Transverse colon (tissue), 4 donors: ENCODE data around the gene LRSAM1. TPM values are rescaled to one million over a fixed set of nuclear protein-coding genes. Genes with fewer than 3 reads are reported as not detected.

Source experiments
- DNase-seq: peaks from one replicate; pipeline ENCODE4 v3.0.0-alpha.2; 2019
- H3K27ac ChIP-seq, 4 donors: fragments of 200-600 bp; sonication (generic); 2 replicates each; pipeline ENCODE4 v1.5.1; 2016 to 2018; ENCODE audit warnings: inconsistent platforms in 4 of 4
- H3K27me3 ChIP-seq: fragments of 200-600 bp; sonication (generic); 2 replicates; pipeline ENCODE4 v1.5.1; 2017; ENCODE audit warnings: inconsistent platforms
- H3K36me3 ChIP-seq, 4 donors: fragments of 200-600 bp; sonication (generic); 2 replicates each; pipeline ENCODE4 v1.5.1; 2017 to 2019; ENCODE audit warnings: inconsistent platforms in 4 of 4
- H3K4me1 ChIP-seq, 4 donors: fragments of 200-600 bp; sonication (generic); 2 replicates each; pipeline ENCODE4 v1.5.1; 2017 to 2020; ENCODE audit warnings: inconsistent platforms in 4 of 4
- H3K4me3 ChIP-seq, 4 donors: fragments of 200-600 bp; sonication (generic); 1 replicate in 1 of 4; 2 replicates in 3 of 4; pipeline versions ENCODE4 v1.5.1 to v1.6.1; 2017 to 2019; ENCODE audit warnings: inconsistent platforms in 4 of 4
- H3K9me3 ChIP-seq, 2 donors: fragments of 200-600 bp; sonication (generic); 2 replicates each; pipeline ENCODE4 v1.5.1; 2017 to 2019; ENCODE audit warnings: inconsistent platforms in 2 of 2
- EP300 ChIP-seq: sonication (generic); formaldehyde crosslinking; IDR thresholded peaks from one replicate; pipeline ENCODE4 v1.6.1; 2017; ENCODE audit warnings: antibody characterized with exemption, low read depth
- POLR2A ChIP-seq: fragments of 450-650 bp; IDR thresholded peaks from one replicate; pipeline ENCODE4 v1.6.1; 2016; ENCODE audit warnings: antibody characterized with exemption, mild to moderate bottlenecking, moderate library complexity
- POLR2AphosphoS5 ChIP-seq, 3 donors: sonication (generic); formaldehyde crosslinking; IDR thresholded peaks; one replicate each; pipeline ENCODE4 v1.6.1; 2016; ENCODE audit warnings: antibody characterized with exemption in 3 of 3
- WGBS, 2 donors: methylation state at CpG; one replicate each; pipeline ENCODE4 v1.1.5; 2018; ENCODE audit warnings: low coverage in 1 of 2; 5-methylcytosine and 5-hydroxymethylcytosine counted together
- in situ Hi-C, 4 donors: fragments of 200-750 bp; cut with MboI; loops; one replicate each; pipeline versions ENCODE4 v1.15.0 to v1.15.1; 2017; ENCODE audit warnings: low sequenced_read_pairs in 3 of 4, low pct_ligation_motif_present in 1 of 4, low pct_unique_long_range_greater_than_20kb in 1 of 4
- intact Hi-C: fragments of 100-400 bp; cut with DNase I; formaldehyde crosslinking; loops from one replicate; pipeline ENCODE4 v1.15.1; 2023; ENCODE audit warnings: low total_unique reads
- total RNA-seq, 4 donors: library from RNA; depleted of rRNA; stranded (reverse); fragments of >200 nt; gene quantifications; one replicate each; pipeline ENCODE4 v1.1.0, GENCODE V29; 2016
- TF ChIP-seq, protein P1 (sequence below), 5 experiments: fragments of 200-600 bp in 3 of 5; fragments of 450-650 bp in 2 of 5; sonication (generic) in 3 of 5; IDR thresholded peaks; 1 replicate in 2 of 5; 2 replicates in 3 of 5; pipeline ENCODE4 v1.5.1; 2016 to 2017; ENCODE audit warnings: antibody characterized with exemption in 5 of 5, inconsistent platforms in 3 of 5, mild to moderate bottlenecking in 2 of 5, moderate library complexity in 1 of 5

LRSAM1 gene
- total RNA-seq, 4 donors from 2014 or later, result 16.2 to 39.2 (median 26.2) TPM

DNA sequence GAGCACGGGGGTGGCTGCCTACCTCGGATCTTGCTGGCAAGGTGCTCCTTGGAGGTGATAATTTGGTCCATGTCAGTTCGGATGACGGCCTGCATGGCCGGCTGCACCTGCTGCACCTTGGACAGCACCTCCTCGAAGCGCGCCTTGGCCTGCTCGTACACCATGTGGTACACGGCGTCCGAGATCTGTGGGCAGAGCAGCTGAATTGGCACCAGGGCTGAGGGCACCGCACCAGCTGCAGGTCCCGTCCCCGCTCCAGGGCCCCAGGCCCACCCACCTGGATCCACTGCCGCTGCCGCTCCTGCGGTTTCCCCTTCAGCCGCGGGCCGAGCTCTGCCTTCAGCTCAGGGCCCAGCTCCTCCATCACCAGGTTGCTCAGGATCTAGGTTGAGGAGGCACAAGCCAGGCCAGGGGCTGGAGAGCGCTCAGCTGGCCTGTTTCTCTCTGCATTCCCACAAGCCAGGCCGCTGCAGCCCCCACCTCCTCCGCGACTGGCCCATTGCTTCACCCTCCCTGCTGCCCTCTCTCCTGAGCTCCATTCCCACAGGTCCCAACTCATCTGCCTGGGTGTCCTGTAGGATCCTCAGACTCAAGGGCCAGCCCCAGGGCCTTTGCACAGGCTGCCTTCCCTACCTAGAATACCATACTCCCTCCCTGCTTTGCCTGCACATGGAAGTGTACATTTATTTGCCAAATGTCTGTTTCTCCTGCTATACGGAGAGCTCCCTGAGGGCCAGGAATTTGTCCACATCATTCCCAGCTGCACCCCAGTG, 65.7 kb downstream of the LRSAM1 start:
- no peak for DNase-seq
- Histone ChIP-seq H3K27me3 (no peaks in the 10 kb centered on the region), H3K4me1 (peaks cover 10 to 26% (median 17%) of the 10 kb centered on the region in 4 donors), H3K36me3 (peaks cover 0 to 45% (median 20%) of the 10 kb centered on the region in 4 donors), H3K9me3 (no peaks in the 10 kb centered on the region), H3K4me3 (no peak overlapping the region), H3K27ac (no peak overlapping the region)
- in situ Hi-C loops (loop anchor here in 1 of 4 donors (25.0 kb wide), 1 partner anchor 220 kb away; the partner anchor contains the start of gene TOR2A), intact Hi-C loops (no loop called here)
- WGBS, 2 donors, result 89 to 97% methylated on average over 7 to 17 of the region's 26 CpGs
- TF ChIP-seq EP300 (no peak), POLR2A (no peak), POLR2AphosphoS5 (IDR thresholded peaks at IDR 0.05) (no peak)
- TF ChIP-seq, protein P1, sequence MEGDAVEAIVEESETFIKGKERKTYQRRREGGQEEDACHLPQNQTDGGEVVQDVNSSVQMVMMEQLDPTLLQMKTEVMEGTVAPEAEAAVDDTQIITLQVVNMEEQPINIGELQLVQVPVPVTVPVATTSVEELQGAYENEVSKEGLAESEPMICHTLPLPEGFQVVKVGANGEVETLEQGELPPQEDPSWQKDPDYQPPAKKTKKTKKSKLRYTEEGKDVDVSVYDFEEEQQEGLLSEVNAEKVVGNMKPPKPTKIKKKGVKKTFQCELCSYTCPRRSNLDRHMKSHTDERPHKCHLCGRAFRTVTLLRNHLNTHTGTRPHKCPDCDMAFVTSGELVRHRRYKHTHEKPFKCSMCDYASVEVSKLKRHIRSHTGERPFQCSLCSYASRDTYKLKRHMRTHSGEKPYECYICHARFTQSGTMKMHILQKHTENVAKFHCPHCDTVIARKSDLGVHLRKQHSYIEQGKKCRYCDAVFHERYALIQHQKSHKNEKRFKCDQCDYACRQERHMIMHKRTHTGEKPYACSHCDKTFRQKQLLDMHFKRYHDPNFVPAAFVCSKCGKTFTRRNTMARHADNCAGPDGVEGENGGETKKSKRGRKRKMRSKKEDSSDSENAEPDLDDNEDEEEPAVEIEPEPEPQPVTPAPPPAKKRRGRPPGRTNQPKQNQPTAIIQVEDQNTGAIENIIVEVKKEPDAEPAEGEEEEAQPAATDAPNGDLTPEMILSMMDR (IDR thresholded peaks at IDR 0.05), result no peak

DNA sequence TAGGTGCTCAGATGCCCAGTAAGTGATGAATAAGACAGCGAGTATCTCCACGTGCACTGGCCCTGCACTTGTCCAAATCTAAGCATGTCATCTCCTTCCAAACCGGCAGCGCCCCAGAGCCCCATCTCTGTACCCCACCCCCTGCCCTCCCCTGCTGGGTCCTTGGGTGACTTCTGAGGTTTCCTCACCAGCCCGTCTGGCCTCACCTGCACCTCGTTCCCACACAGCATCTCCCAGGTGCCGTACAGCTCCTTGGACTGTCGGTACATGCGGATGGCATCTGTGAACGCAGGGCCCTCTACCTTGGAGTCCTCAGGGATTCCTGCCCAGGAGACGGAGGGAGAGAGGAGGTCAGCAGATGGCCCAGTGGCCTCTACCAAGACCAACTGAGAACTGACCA, 66.3 kb downstream of the LRSAM1 start:
- in situ Hi-C loops, result loop anchor here in 1 of 4 donors (25.0 kb wide), 1 partner anchor 220 kb away; the partner anchor contains the start of gene TOR2A
- Histone ChIP-seq H3K27ac (no peak overlapping the region), H3K9me3 (no peaks in the 10 kb centered on the region), H3K4me1 (peaks cover 16 to 32% (median 23%) of the 10 kb centered on the region in 4 donors), H3K4me3 (no peak overlapping the region), H3K27me3 (no peaks in the 10 kb centered on the region), H3K36me3 (peaks cover 0 to 45% (median 19%) of the 10 kb centered on the region in 4 donors)
- 93% methylated on average over 11 of the region's 11 CpGs; no CpG with 5 or more reads in 1 of the 2 donors for whole genome bisulfite sequencing, 2 donors
- no peak for DNase-seq
- TF ChIP-seq POLR2A (no peak), EP300 (no peak), POLR2AphosphoS5 (IDR thresholded peaks at IDR 0.05) (no peak)
- TF ChIP-seq, protein P1 (IDR thresholded peaks at IDR 0.05), result no peak
- intact Hi-C loops, result no loop called here

GRCh38 chr9:127518091-127518856, 67.0 kb downstream of the LRSAM1 start:
- intact Hi-C loops, result no loop called here
- TF ChIP-seq POLR2AphosphoS5 (IDR thresholded peaks at IDR 0.05), result no peak
- no peak for TF ChIP-seq POLR2A
- TF ChIP-seq EP300, result no peak
- TF ChIP-seq, protein P1 (IDR thresholded peaks at IDR 0.05), result no peak
- Histone ChIP-seq H3K9me3 (no peaks in the 10 kb centered on the region), H3K4me1 (peaks cover 16 to 34% (median 24%) of the 10 kb centered on the region in 4 donors), H3K36me3 (peaks cover 0 to 39% (median 16%) of the 10 kb centered on the region in 4 donors), H3K4me3 (no peak overlapping the region), H3K27ac (peak overlapping the region; percentile 10 to 79 (median 27)), H3K27me3 (no peaks in the 10 kb centered on the region)
- no peak for DNase-seq
- in situ Hi-C loops, result loop anchor here in 1 of 4 donors (25.0 kb wide), 1 partner anchor 219 kb away; the partner anchor contains the start of gene TOR2A
- WGBS, 2 donors, result 81% methylated on average over 13 of the region's 13 CpGs; no CpG with 5 or more reads in 1 of the 2 donors
